Psoas muscle (tissue), 8 donors: ENCODE data around the gene PRLR. TPM values are rescaled to one million over a fixed set of nuclear protein-coding genes. Genes with fewer than 3 reads are reported as not detected.

Experiments
- ATAC-seq, 4 donors: fragments of 200-7000 bp; cut with Tn5 transposase; one replicate each; pipeline ENCODE4 v1.9.1; 2020; ENCODE audit warnings: moderate library complexity in 3 of 4, mild to moderate bottlenecking in 2 of 4
- DNase-seq, 2 donors: peaks; one replicate each; pipeline ENCODE4 v3.0.0-alpha.2; 2020
- H3K27ac ChIP-seq: fragments of 200-600 bp; one replicate; pipeline ENCODE4 v1.8.0; 2022
- H3K27me3 ChIP-seq, 3 donors: fragments of 200-600 bp in 1 of 3; one replicate each; pipeline versions ENCODE4 v1.6.1 to v1.8.0; 2013 to 2022; ENCODE audit warnings: low read length in 2 of 3, mild to moderate bottlenecking in 2 of 3, moderate library complexity in 1 of 3; ENCODE audit not compliant: insufficient read depth in 3 of 3
- H3K36me3 ChIP-seq, 2 donors: fragments of 200-600 bp in 1 of 2; one replicate each; pipeline versions ENCODE4 v1.6.1 to v1.8.0; 2013 to 2022; ENCODE audit warnings: low read depth in 1 of 2, mild to moderate bottlenecking in 1 of 2, moderate library complexity in 1 of 2; ENCODE audit not compliant: insufficient read depth in 1 of 2
- H3K4me1 ChIP-seq: fragments of 200-600 bp; one replicate; pipeline ENCODE4 v1.8.0; 2022
- H3K4me3 ChIP-seq: fragments of 200-600 bp; one replicate; pipeline ENCODE4 v1.8.0; 2022; ENCODE audit warnings: mild to moderate bottlenecking
- H3K9me3 ChIP-seq: fragments of 200-600 bp; one replicate; pipeline ENCODE4 v1.8.0; 2022
- CTCF ChIP-seq: fragments of 200-600 bp; IDR thresholded peaks from one replicate; pipeline ENCODE4 v1.8.0; 2022; ENCODE audit warnings: antibody characterized with exemption
- WGBS, 3 donors: extraction: QIAGEN DNeasy Blood & Tissue Kit; methylation state at CpG; one replicate each; pipeline versions ENCODE4 v1.1.6 to v1.1.7; 2013; 5-methylcytosine and 5-hydroxymethylcytosine counted together
- intact Hi-C, 2 donors: fragments of 100-400 bp; cut with DNase I; formaldehyde crosslinking; loops; one replicate each; pipeline versions ENCODE4 v1.11.0 to v1.14.2; 2022
- polyA plus RNA-seq, 3 donors: library from polyadenylated mRNA; stranded (reverse); fragments of 200-250 nt; gene quantifications; one replicate each; pipeline ENCODE4 v1.2.3, GENCODE V29; 2013
- total RNA-seq, 4 donors: library from RNA; stranded (reverse); fragmentation: NEBNext Ultra II Directional in 2 of 4; extraction: Animal tissue kit (Norgen Biotek cat#: 25700) in 2 of 4; gene quantifications; one replicate each; pipeline versions ENCODE4 v1.2.1 to v1.2.4, GENCODE V29; 2021 to 2023
- donor health status: healthy with polysubstance abuse.
- donor health status: DM: no; HTN: no; CAD: no; lungs with moderate emphysema.
- donor health status: Bipolar disorder and iron deficiency.
- donor health status: healthy.
- donor health status: DM: yes; HTN: yes; CAD: no.
- donor health status: DM: no; HTN: no; CAD: no.
- donor health status: DM: no; HTN: no; CAD: no.
- donor health status: DM: yes; HTN: yes; CAD: no.

PRLR gene
- total and polyA plus RNA-seq, 7 donors, result 0.03 to 0.32 (median 0.09) TPM

GRCh38 chr5:35182910-35183535 is 47.3 kb downstream of the PRLR start:
- Histone ChIP-seq H3K4me3 (no peak overlapping the region), H3K9me3 (no peaks in the 10 kb centered on the region), H3K27me3 (peaks cover 0 to under 1% (median 0%) of the 10 kb centered on the region in 3 donors), H3K36me3 (no peaks in the 10 kb centered on the region), H3K27ac (no peak overlapping the region), H3K4me1 (no peaks in the 10 kb centered on the region)
- 32 to 46% (median 33%) methylated on average over 7 of the region's 7 CpGs for WGBS, 3 donors
- intact Hi-C loops, result no loop called here
- peak in 1 of 4 donors; percentile 57 for ATAC-seq
- no peak for TF ChIP-seq CTCF
- DNase-seq, result peak in 1 of 2 donors; percentile 53

GRCh38 chr5:35182486-35182885 is 47.8 kb downstream of the PRLR start:
- Histone ChIP-seq H3K9me3 (no peaks in the 10 kb centered on the region), H3K27me3 (peaks cover 0 to 3% (median 0%) of the 10 kb centered on the region in 3 donors), H3K36me3 (no peaks in the 10 kb centered on the region), H3K4me1 (no peaks in the 10 kb centered on the region), H3K27ac (no peak overlapping the region), H3K4me3 (no peak overlapping the region)
- DNase-seq (no peak), ATAC-seq (no peak)
- 35 to 74% (median 47%) methylated on average over 1 of the region's 1 CpG for WGBS, 3 donors
- intact Hi-C loops, result no loop called here
- TF ChIP-seq CTCF, result no peak

- WGBS, 3 donors, result 85 to 87% (median 86%) methylated on average over 7 of the region's 7 CpGs
- intact Hi-C loops, result no loop called here
- no peak for TF ChIP-seq CTCF
- Histone ChIP-seq H3K36me3 (no peaks in the 10 kb centered on the region), H3K4me1 (no peaks in the 10 kb centered on the region), H3K9me3 (no peaks in the 10 kb centered on the region), H3K4me3 (no peak overlapping the region), H3K27me3 (peaks cover 0 to 3% (median 0%) of the 10 kb centered on the region in 3 donors), H3K27ac (no peak overlapping the region)
- ATAC-seq (no peak), DNase-seq (no peak)
Observed at GRCh38 chr5:35180046-35180445, 50.2 kb downstream of the PRLR start.

- no peak for TF ChIP-seq CTCF
- ATAC-seq (no peak), DNase-seq (no peak)
- Histone ChIP-seq H3K27ac (no peak overlapping the region), H3K36me3 (no peaks in the 10 kb centered on the region), H3K9me3 (no peaks in the 10 kb centered on the region), H3K4me1 (no peaks in the 10 kb centered on the region), H3K4me3 (no peak overlapping the region), H3K27me3 (peaks cover 0 to 3% (median 0%) of the 10 kb centered on the region in 3 donors)
- 89% methylated on average over 3 of the region's 3 CpGs for WGBS, 3 donors
- intact Hi-C loops, result no loop called here
Observed at GRCh38 chr5:35177783-35178182, 52.5 kb downstream of the PRLR start.

DNA sequence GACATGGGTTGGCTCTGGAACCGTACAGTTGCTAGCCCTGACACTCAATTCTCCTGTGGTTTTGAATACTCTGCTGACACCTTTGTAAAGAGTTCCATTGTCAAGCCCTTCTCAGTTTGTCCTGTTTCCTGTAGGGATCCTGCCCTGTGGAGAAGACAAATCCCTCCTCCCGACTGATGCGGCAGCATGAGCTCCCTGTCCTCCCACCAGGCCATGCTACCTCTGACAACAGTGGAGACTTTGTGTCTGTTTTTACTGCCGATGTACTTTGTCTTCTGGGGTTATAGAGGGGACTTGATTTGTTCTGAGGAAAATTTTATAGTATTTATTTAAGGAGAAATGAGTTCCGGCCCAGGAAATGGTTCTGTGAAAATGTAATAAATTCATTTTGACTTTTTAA is 57.8 kb downstream of the PRLR start:
- ATAC-seq, result no peak
- no peak for TF ChIP-seq CTCF
- no peaks in the 10 kb centered on the region for H3K27me3 ChIP-seq

More for the DNA sequence above, 57.8 kb downstream of the PRLR start:
- H3K27ac ChIP-seq, result no peak overlapping the region
- H3K36me3 ChIP-seq, result no peaks in the 10 kb centered on the region
- DNase-seq, result no peak
- no peak overlapping the region for H3K4me3 ChIP-seq
- H3K9me3 ChIP-seq, result no peaks in the 10 kb centered on the region
- intact Hi-C loops, result no loop called here
- no peaks in the 10 kb centered on the region for H3K4me1 ChIP-seq
- WGBS, 3 donors, result 76 to 80% (median 78%) methylated on average over 5 of the region's 5 CpGs
